GM12892 (cell line): Measurements from ENCODE around the gene TPRG1L.

ENCODE experiments used
- POLR2A ChIP-seq: IDR thresholded peaks from 2 replicates; pipeline ENCODE4 v1.6.1; 2011; ENCODE audit warnings: low read depth, low read length, control low read depth
- POLR2AphosphoS5 ChIP-seq: IDR thresholded peaks from 2 replicates; pipeline ENCODE4 v1.6.1; 2011; ENCODE audit warnings: low read depth, low read length, control low read depth

DNA sequence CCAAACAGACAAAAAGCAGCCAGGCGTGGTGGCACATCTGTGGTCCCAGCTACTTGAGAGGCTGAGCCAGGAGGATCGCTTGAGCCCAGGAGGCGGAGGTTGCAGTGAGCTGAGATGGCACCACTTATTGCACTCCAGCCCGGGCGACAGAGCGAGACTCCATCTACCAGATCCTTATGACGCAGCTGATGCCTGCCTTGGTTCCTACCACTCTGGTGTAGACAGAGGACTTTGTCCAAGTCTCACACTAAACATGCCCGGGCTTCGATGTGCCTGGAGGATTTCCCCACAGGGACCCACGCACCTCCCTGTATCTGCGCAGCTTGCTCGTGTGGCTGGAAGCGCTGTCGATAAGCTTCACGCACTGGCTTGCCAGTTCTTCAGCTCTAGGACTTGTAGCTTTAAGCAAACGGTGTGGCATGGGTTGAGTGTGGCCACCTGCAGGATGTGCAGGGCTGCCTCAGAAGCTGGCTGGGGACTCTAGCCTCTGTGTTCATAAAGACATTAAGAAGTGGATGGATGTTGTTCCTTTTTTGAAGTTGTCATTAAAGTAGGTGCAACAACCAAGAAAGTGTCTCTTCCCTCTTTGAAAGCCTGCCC, 4.8 kb downstream of the TPRG1L start:
- no peak for TF ChIP-seq POLR2A
- no peak for TF ChIP-seq POLR2AphosphoS5
